Dendritic cell treated with granulocyte-macrophage colony-stimulating factor and Interleukin-4, amounts not matched to agents 40 ng/mL and 50 ng/mL, for 4 days (primary cell): ENCODE data around the gene THSD7A.

Experiments used
- H3K27ac Mint-ChIP-seq: one replicate; pipeline ENCODE4 v1.8.0; 2022; ENCODE audit warnings: mild to moderate bottlenecking, mixed read lengths
- H3K27me3 Mint-ChIP-seq: one replicate; pipeline ENCODE4 v1.8.0; 2022; ENCODE audit warnings: mild to moderate bottlenecking, mixed read lengths
- H3K36me3 Mint-ChIP-seq: one replicate; pipeline ENCODE4 v1.8.0; 2022; ENCODE audit warnings: low read depth, mixed read lengths
- H3K4me1 Mint-ChIP-seq: one replicate; pipeline ENCODE4 v1.8.0; 2022; ENCODE audit warnings: low read depth, mixed read lengths
- H3K4me3 Mint-ChIP-seq: one replicate; pipeline ENCODE4 v1.8.0; 2022; ENCODE audit warnings: mild to moderate bottlenecking, moderate library complexity, mixed read lengths
- H3K9me3 Mint-ChIP-seq: one replicate; pipeline ENCODE4 v1.8.0; 2022; ENCODE audit warnings: mixed read lengths
- intact Hi-C: fragments of 100-400 bp; cut with micrococcal nuclease; formaldehyde crosslinking; loops from one replicate; pipeline ENCODE4 v1.15.0; 2022

The THSD7A gene

DNA sequence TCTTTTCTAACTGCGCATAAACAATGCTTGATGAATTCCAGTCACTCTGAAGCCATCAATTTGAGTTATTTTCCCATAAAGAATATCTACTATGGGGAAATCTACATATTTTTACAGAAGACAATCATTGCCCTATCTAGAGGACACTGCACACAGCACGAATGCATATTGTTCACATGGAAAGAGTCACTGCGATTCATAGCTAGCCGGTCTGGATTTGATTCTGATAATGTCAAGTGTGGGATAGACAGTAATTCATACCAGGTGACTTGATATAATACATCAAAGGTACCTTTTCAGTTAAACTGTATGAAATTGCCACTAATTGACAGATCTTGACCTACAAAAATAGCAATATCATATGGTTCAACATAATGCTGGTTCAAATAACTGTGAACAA, 255.7 kb downstream of the THSD7A start:
- H3K27ac Mint-ChIP-seq: no peak overlapping the region
- H3K9me3 Mint-ChIP-seq: no peaks in the 10 kb centered on the region
- intact Hi-C loops: no loop called here
- H3K4me1 Mint-ChIP-seq: no peaks in the 10 kb centered on the region
- no peaks in the 10 kb centered on the region for H3K36me3 Mint-ChIP-seq
- no peak overlapping the region for H3K4me3 Mint-ChIP-seq
- H3K27me3 Mint-ChIP-seq: no peaks in the 10 kb centered on the region

DNA sequence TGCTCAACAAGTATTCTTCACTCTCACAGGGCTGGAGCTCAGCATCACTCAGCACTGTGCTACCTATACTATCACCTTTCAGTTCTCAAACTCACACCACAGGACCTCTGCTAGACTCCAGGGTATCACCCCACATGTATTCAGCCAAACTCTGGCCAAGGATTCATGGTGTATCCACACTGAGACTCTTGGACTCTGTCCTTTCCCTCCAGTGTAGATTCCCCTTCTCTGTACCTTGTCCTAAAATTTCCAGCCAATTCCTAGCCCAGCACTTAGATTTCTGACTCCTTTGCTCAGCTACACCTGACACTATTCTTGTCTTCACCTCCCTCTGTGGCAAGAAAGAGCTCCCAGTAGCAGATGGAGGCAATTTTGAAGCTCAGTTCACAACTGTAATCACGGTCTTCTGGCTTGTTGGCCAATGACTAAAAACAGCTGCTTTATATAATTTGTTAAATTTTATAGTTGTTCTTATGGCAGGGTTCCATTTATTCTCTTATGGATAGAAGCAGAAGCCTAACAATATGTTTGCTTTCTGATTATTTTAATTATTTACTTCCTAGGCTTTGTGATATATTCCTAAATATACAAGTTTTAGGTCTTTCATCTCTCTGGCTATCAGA, 258.8 kb downstream of the THSD7A start:
- Mint-ChIP-seq H3K27me3 (no peaks in the 10 kb centered on the region), H3K4me1 (no peaks in the 10 kb centered on the region), H3K36me3 (no peaks in the 10 kb centered on the region), H3K4me3 (no peak overlapping the region), H3K27ac (no peak overlapping the region), H3K9me3 (no peaks in the 10 kb centered on the region)
- intact Hi-C loops: no loop called here

DNA sequence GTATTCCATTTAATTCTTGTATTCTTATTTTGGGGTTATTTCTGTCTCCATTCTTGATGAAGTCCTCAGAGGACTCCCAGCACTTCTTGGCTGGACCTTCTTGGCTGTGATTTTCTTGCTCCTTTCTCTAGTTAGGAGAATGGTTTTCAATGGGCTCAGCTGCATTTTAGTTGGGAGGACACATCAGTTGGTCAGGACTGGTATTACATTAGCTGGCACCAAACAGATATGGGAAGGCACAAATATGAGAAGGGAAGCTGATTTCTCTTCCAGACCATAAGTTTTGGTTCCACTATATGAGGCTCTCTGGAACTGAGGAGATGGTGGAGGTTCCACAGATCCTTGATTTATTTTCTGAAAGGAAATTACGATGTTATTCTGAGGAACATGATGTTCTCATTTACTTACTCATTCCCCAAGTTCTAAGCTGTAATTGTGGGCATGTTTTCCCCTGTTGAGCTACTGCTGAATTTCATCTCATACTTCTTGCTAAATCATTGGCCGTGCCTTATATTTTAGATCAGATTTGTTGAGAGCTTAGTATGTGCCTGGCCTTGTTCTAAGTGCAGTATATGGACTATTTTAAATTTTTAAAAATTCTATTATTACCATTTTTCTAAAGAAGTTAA, 261.0 kb downstream of the THSD7A start:
- Mint-ChIP-seq H3K9me3 (peaks cover 9% of the 10 kb centered on the region), H3K27ac (no peak overlapping the region), H3K4me3 (no peak overlapping the region), H3K27me3 (no peaks in the 10 kb centered on the region), H3K36me3 (no peaks in the 10 kb centered on the region), H3K4me1 (no peaks in the 10 kb centered on the region)
- intact Hi-C loops: no loop called here

DNA sequence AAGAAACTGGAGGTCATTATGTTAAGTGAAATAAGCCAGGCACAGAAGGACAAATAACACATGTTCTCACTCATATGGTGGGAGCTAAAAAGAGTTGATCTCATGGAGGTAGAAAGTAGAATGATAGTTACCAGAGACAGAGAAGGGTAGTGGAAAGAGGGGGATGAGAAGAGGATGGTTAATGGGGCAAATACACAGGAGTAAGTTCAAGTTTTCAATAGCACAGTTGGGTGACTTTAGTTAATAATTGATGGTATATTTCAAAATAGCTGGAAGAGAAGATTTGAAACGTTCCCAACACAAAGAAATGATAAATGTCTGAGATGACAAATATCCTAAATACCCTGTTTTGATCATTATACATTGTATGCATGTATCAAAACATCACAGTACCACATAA, 261.8 kb downstream of the THSD7A start:
- H3K36me3 Mint-ChIP-seq: no peaks in the 10 kb centered on the region
- H3K4me3 Mint-ChIP-seq: no peak overlapping the region
- H3K4me1 Mint-ChIP-seq: no peaks in the 10 kb centered on the region
- no peaks in the 10 kb centered on the region for H3K27me3 Mint-ChIP-seq
- H3K9me3 Mint-ChIP-seq: peaks cover 9% of the 10 kb centered on the region
- intact Hi-C loops: no loop called here
- H3K27ac Mint-ChIP-seq: no peak overlapping the region

DNA sequence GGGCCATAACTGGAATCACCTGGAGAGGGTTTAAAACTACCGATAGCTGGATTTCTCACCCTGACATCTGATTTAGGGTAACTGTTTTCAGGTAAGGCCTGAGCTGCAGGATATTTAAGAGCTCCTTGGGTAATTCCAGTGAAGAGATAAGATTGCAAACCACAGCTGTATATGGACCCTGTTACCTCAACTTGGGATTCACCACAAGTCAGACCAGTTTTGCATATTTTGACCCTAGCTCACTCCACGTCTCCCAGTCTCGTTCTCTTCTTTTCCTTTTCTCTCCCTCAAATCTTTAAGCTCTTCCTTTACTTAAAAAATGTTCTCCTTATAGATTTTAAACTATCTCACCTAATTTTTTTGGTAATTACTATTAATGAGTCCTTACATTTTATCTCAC, 264.4 kb downstream of the THSD7A start:
- Mint-ChIP-seq H3K4me1 (no peaks in the 10 kb centered on the region), H3K27ac (no peak overlapping the region), H3K4me3 (no peak overlapping the region), H3K27me3 (no peaks in the 10 kb centered on the region), H3K9me3 (peaks cover 9% of the 10 kb centered on the region), H3K36me3 (no peaks in the 10 kb centered on the region)
- intact Hi-C loops: no loop called here

DNA sequence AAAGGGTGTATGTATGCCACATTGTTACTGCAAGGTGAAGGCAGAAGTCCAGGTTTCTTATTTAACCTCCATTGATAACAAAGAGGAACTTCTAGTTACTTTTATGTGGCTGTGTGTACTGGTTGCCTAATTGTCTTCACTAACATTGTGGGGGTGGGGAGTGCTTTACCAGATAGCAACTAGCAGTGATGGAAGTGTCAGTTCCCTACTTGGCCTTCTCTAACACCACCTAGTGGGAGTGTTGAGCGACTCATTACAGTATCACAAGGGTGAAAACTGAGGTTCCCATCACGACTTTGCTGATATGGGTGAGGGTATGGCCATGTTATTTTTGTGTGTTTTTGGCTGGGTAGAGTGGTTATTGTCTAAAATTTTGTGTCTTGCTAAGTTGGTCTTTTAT, 274.4 kb downstream of the THSD7A start:
- H3K9me3 Mint-ChIP-seq: peaks cover 25% of the 10 kb centered on the region
- H3K4me1 Mint-ChIP-seq: peaks cover 16% of the 10 kb centered on the region
- H3K4me3 Mint-ChIP-seq: no peak overlapping the region
- intact Hi-C loops: loop anchor here (10.0 kb wide), 1 partner anchor 133 kb away; no protein-coding TSS in a partner anchor
- H3K27me3 Mint-ChIP-seq: no peaks in the 10 kb centered on the region
- H3K27ac Mint-ChIP-seq: no peak overlapping the region
- no peaks in the 10 kb centered on the region for H3K36me3 Mint-ChIP-seq

DNA sequence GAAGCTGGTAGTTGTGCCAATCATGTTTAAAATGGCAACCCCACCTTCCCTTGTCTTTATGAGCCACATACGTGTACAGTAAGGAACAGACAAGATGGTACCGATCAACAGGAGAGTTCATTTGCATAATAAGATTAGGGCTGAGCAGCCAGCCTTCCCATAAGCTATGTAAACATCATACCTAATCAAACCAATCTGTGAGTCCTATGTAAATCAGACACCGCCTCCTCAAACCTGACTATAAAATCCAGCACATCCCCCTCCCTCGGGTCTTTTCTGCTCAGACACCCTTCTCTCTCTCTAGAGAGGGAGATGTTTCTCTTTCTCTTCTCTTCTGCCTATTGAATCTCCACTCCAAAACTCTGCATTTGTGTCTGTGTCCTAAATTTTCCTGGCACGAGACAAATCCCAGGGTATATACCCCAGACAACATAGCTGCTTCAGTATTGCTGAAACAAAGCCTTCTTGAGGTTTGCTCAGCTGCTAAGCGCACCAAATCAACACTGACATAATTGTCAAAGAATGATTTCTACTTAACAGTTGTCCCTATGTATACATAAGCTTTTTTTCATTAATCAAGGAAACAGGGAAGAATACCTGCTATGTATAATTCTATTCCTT, 279.2 kb downstream of the THSD7A start:
- Mint-ChIP-seq H3K27ac (no peak overlapping the region), H3K4me1 (peaks cover 3% of the 10 kb centered on the region), H3K9me3 (peaks cover 12% of the 10 kb centered on the region), H3K27me3 (no peaks in the 10 kb centered on the region), H3K4me3 (no peak overlapping the region), H3K36me3 (no peaks in the 10 kb centered on the region)
- intact Hi-C loops: loop anchor here (10.0 kb wide), 1 partner anchor 128 kb away; no protein-coding TSS in a partner anchor

DNA sequence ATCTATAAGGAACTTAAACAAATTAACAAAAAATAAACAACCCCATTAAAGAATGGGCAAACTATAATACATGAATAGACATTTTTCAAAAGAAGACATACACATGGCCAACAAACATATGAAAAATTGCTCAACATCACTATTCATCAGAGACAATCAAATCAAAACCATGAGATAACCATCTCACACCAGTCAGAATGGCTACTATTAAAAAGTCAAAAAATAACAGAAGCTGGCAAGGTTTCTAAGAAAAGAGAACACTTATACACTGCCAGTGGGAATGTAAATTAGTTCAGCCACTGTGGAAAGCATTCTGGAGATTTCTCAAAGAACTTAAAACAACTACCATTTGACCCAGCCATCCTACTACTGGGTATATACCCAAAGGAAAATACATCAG, 280.5 kb downstream of the THSD7A start:
- no peaks in the 10 kb centered on the region for H3K4me1 Mint-ChIP-seq
- H3K9me3 Mint-ChIP-seq: peaks cover 12% of the 10 kb centered on the region
- H3K36me3 Mint-ChIP-seq: no peaks in the 10 kb centered on the region
- no peak overlapping the region for H3K4me3 Mint-ChIP-seq
- no peak overlapping the region for H3K27ac Mint-ChIP-seq
- intact Hi-C loops: loop anchor here (10.0 kb wide), 1 partner anchor 127 kb away; no protein-coding TSS in a partner anchor
- H3K27me3 Mint-ChIP-seq: no peaks in the 10 kb centered on the region

DNA sequence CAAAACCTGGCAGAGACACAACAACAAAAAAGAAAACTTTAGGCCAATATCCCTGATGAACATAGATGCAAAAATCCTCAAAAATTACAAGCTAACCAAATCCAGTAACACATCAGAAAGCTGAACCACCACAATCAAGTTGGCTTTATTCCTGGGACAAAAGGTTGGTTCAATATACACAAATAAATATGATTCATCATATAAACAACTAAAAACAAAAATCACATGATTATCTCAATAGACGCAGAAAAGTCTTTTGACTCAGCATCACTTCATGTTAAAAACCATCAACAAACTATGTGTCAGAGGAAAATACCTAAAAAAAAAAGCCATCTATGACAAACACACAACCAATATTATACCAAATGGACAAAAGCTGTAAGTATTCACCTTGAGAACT, 283.5 kb downstream of the THSD7A start:
- H3K9me3 Mint-ChIP-seq: peaks cover 23% of the 10 kb centered on the region
- H3K36me3 Mint-ChIP-seq: no peaks in the 10 kb centered on the region
- no peaks in the 10 kb centered on the region for H3K4me1 Mint-ChIP-seq
- intact Hi-C loops: no loop called here
- H3K4me3 Mint-ChIP-seq: no peak overlapping the region
- H3K27ac Mint-ChIP-seq: no peak overlapping the region
- H3K27me3 Mint-ChIP-seq: no peaks in the 10 kb centered on the region

DNA sequence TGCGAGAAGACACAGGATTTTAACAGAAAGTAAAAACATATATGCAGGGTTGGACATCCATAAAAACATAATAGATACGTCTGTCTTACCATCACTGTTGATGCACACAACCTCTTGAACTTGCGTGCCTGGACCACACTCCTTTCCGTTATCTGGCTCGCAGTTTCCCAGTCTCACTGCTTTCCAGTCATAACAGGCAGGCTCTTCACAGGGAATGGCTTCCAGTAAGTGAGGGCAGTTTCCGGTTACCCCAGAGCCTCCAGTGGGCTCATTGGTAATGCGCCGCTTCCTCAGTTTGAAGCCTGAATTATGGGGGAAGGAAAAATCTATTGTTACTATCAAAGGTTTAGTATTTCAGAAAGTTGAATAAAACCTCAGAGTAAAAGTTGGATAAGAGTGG, 290.7 kb downstream of the THSD7A start:
- Mint-ChIP-seq H3K27ac (no peak overlapping the region), H3K9me3 (peaks cover 16% of the 10 kb centered on the region), H3K36me3 (no peaks in the 10 kb centered on the region), H3K4me1 (peaks cover 11% of the 10 kb centered on the region), H3K27me3 (no peaks in the 10 kb centered on the region), H3K4me3 (no peak overlapping the region)
- intact Hi-C loops: no loop called here

DNA sequence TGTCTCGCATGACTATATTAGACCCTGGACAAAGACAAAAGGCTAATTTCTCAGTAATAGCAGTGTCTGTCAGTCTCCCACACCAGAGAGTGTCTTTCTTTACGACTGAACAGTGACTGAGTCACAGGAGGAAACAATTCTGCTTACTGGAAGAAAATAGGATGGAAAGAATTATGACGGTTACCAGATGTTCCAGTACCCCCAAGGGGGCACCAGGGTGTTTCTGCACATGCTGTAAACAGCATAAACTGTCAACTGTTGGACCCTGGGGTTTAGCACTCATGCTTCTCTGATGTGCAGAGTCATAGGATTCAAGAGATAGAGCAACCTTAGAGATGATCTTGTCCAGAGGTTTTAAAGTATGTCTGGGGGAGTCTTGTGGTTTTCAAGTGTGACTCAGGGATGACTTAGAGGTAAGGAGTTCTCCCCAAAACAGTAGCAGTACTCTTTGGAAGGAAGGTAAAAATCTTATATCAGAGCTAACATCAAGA, 291.7 kb downstream of the THSD7A start:
- peaks cover 7% of the 10 kb centered on the region for H3K9me3 Mint-ChIP-seq
- peaks cover 11% of the 10 kb centered on the region for H3K4me1 Mint-ChIP-seq
- H3K27me3 Mint-ChIP-seq: no peaks in the 10 kb centered on the region
- intact Hi-C loops: no loop called here
- no peaks in the 10 kb centered on the region for H3K36me3 Mint-ChIP-seq
- H3K27ac Mint-ChIP-seq: peak overlapping the region; percentile 19
- no peak overlapping the region for H3K4me3 Mint-ChIP-seq

DNA sequence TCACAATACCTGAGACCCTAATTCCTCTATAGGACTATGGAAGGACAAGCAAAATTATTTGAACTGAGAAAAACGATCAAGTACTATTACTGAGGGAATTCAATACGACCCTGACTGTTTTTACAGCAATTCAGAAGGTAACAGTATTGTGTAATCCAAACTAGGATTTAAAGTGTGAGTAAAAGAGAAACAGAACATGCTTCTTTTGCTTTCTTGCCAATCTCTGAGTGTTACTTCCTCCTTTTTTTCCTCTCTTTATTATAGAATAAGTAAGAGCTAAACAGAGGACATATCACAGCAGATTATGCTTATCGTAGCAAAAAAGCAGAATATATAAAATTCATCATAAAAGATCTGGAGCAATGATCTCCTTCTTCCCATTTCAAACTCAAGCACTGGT, 292.1 kb downstream of the THSD7A start:
- Mint-ChIP-seq H3K27me3 (no peaks in the 10 kb centered on the region), H3K4me1 (peaks cover 11% of the 10 kb centered on the region), H3K4me3 (no peak overlapping the region), H3K27ac (peak overlapping the region; percentile 19), H3K36me3 (no peaks in the 10 kb centered on the region), H3K9me3 (peaks cover 7% of the 10 kb centered on the region)
- intact Hi-C loops: no loop called here

DNA sequence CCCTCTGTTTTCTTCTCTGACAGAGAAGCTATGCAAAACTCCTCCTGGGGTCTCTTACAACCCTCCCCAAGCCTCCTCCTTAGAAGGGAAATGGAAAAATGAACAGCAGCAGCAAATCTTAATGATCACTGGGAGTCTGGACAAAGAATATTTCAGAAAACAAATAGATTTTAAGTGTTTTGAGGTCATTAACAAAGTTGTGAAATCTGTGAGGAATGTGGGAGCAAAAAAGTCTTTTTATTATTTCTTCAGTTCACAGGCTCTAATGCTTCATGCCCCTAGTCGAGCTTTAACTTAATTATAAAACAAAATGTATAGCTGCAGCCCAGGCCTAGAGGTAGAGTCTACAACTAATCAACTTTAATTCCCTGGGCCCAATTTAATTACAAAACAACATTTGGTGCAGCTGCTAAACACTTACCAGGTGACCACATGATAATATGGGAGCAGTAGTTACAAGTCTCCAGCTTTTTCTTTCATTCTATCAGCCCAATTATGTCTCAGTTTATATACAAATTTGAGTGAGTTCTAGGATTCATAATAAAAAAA, 293.2 kb downstream of the THSD7A start:
- Mint-ChIP-seq H3K27me3 (no peaks in the 10 kb centered on the region), H3K4me3 (no peak overlapping the region), H3K9me3 (peaks cover 7% of the 10 kb centered on the region), H3K4me1 (peaks cover 11% of the 10 kb centered on the region), H3K36me3 (no peaks in the 10 kb centered on the region), H3K27ac (no peak overlapping the region)
- intact Hi-C loops: no loop called here

DNA sequence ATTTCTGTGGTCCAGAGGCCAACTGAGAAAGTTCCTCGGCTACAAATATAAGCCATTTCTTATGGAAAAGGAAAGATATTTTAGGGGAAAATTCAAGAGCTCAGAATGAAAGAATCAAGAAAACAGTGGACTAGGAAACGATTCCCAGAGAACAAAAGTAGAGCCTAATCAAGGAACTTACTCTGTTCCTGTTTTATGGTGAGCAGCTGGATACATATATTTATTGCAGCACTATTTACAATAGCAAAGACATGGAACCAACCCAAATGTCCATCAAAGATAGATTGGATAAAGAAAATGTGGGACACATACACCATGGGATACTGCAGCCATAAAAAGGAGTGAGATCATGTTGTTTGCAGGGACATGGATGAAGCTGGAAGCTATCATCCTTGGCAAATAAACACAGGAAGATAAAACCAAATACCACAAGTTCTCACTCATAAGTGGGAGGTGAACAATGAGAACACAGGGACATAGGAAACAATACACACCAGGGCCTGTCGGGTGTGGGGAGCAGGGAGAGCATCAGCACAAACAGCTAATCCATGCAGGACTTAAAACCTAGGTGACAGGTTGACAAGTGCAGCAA, 298.7 kb downstream of the THSD7A start:
- no peaks in the 10 kb centered on the region for H3K9me3 Mint-ChIP-seq
- no peak overlapping the region for H3K4me3 Mint-ChIP-seq
- no peaks in the 10 kb centered on the region for H3K4me1 Mint-ChIP-seq
- no peak overlapping the region for H3K27ac Mint-ChIP-seq
- no peaks in the 10 kb centered on the region for H3K27me3 Mint-ChIP-seq
- intact Hi-C loops: no loop called here
- no peaks in the 10 kb centered on the region for H3K36me3 Mint-ChIP-seq
